ENCODE measurements around the gene CCNT2.
A peak's percentile ranks its signal among the peaks of the same experiment; 100 is the strongest.

CCNT2 gene

GRCh38 chr2:134982603-134983002, 64.0 kb downstream of the CCNT2 start:
- Histone ChIP-seq H4K12ac (ENCODE audit: low read depth, low read length) (no peak overlapping the region), H3K23ac (ENCODE audit: low read length) (no peak overlapping the region), H3K4ac (ENCODE audit: low read depth, low read length) (no peak overlapping the region), H3K27me3 (ENCODE audit: insufficient read depth, low read length) (no peaks in the 10 kb centered on the region), H2AFZ (ENCODE audit: insufficient read depth, low read length, poor library complexity) (no peak overlapping the region), H2BK5ac (ENCODE audit: low read depth, low read length, poor library complexity) (no peak overlapping the region), H3K4me2 (ENCODE audit: low read length) (no peak overlapping the region), H2BK120ac (ENCODE audit: insufficient read depth, low read length, poor library complexity) (no peak overlapping the region), H2AK5ac (ENCODE audit: low read length) (no peak overlapping the region), H2BK12ac (ENCODE audit: low read length) (no peak overlapping the region), H3K36me3 (ENCODE audit: control insufficient read depth in 1 of 2, insufficient read depth in 2 of 2, low read length in 2 of 2) (no peaks in the 10 kb centered on the region), H3K4me3 (ENCODE audit: low read depth, low read length) (no peak overlapping the region), H3K27ac (ENCODE audit: low read depth, low read length) (no peak overlapping the region), H3K9ac (ENCODE audit: low read length) (no peak overlapping the region), H3K18ac (ENCODE audit: low read length) (no peak overlapping the region), H3K79me2 (ENCODE audit: control insufficient read depth, insufficient read depth, low read length, poor library complexity) (no peaks in the 10 kb centered on the region), H3K4me1 (ENCODE audit: control insufficient read depth in 1 of 2, insufficient read depth in 2 of 2, low read length in 2 of 2) (no peaks in the 10 kb centered on the region), H3K79me1 (ENCODE audit: low read length) (no peaks in the 10 kb centered on the region), H4K91ac (ENCODE audit: low read depth, low read length) (no peak overlapping the region), H4K8ac (ENCODE audit: low read depth, low read length) (no peak overlapping the region), H3K9me3 (ENCODE audit: insufficient read depth, low read depth, low read length) (no peaks in the 10 kb centered on the region), H3K14ac (ENCODE audit: low read length) (no peak overlapping the region)
- no peak for DNase-seq
- no CpG with 5 or more reads among the region's 1 CpG for WGBS (ENCODE audit: extremely low coverage, insufficient coverage, insufficient read length)

- no peaks in the 10 kb centered on the region for H3K79me1 ChIP-seq (ENCODE audit: low read length)
- H3K4ac ChIP-seq (ENCODE audit: low read depth, low read length) = no peak overlapping the region
- H3K4me1 ChIP-seq (ENCODE audit: control insufficient read depth in 1 of 2, insufficient read depth in 2 of 2, low read length in 2 of 2) = no peaks in the 10 kb centered on the region
- no peak overlapping the region for H2BK5ac ChIP-seq (ENCODE audit: low read depth, low read length, poor library complexity)
- H3K27me3 ChIP-seq (ENCODE audit: insufficient read depth, low read length) = no peaks in the 10 kb centered on the region
- no peak overlapping the region for H4K91ac ChIP-seq (ENCODE audit: low read depth, low read length)
- no peaks in the 10 kb centered on the region for H3K79me2 ChIP-seq (ENCODE audit: control insufficient read depth, insufficient read depth, low read length, poor library complexity)
- H3K27ac ChIP-seq (ENCODE audit: low read depth, low read length) = no peak overlapping the region
- H2BK120ac ChIP-seq (ENCODE audit: insufficient read depth, low read length, poor library complexity) = no peak overlapping the region
- no peak overlapping the region for H3K9ac ChIP-seq (ENCODE audit: low read length)
- H3K23ac ChIP-seq (ENCODE audit: low read length) = no peak overlapping the region
- H3K4me3 ChIP-seq (ENCODE audit: low read depth, low read length) = no peak overlapping the region
- no peak overlapping the region for H3K14ac ChIP-seq (ENCODE audit: low read length)
- no peaks in the 10 kb centered on the region for H3K9me3 ChIP-seq (ENCODE audit: insufficient read depth, low read depth, low read length)
- H4K8ac ChIP-seq (ENCODE audit: low read depth, low read length) = no peak overlapping the region
- no peaks in the 10 kb centered on the region for H3K36me3 ChIP-seq (ENCODE audit: control insufficient read depth in 1 of 2, insufficient read depth in 2 of 2, low read length in 2 of 2)
- H2AFZ ChIP-seq (ENCODE audit: insufficient read depth, low read length, poor library complexity) = no peak overlapping the region
- H3K18ac ChIP-seq (ENCODE audit: low read length) = no peak overlapping the region
- no peak overlapping the region for H4K12ac ChIP-seq (ENCODE audit: low read depth, low read length)
- WGBS (ENCODE audit: extremely low coverage, insufficient coverage, insufficient read length) = no CpG with 5 or more reads among the region's 3 CpGs
- H2AK5ac ChIP-seq (ENCODE audit: low read length) = no peak overlapping the region
- DNase-seq = no peak
- H3K4me2 ChIP-seq (ENCODE audit: low read length) = no peak overlapping the region
- no peak overlapping the region for H2BK12ac ChIP-seq (ENCODE audit: low read length)
Observed at GRCh38 chr2:134985061-134985460, 66.4 kb downstream of the CCNT2 start.

GRCh38 chr2:134988994-134989605, 70.5 kb downstream of the CCNT2 start:
- Histone ChIP-seq H3K27ac (ENCODE audit: low read depth, low read length) (no peak overlapping the region), H2AK5ac (ENCODE audit: low read length) (no peak overlapping the region), H4K8ac (ENCODE audit: low read depth, low read length) (no peak overlapping the region), H3K36me3 (ENCODE audit: control insufficient read depth in 1 of 2, insufficient read depth in 2 of 2, low read length in 2 of 2) (no peaks in the 10 kb centered on the region), H3K9me3 (ENCODE audit: insufficient read depth, low read depth, low read length) (no peaks in the 10 kb centered on the region), H3K79me1 (ENCODE audit: low read length) (no peaks in the 10 kb centered on the region), H2BK5ac (ENCODE audit: low read depth, low read length, poor library complexity) (no peak overlapping the region), H3K23ac (ENCODE audit: low read length) (no peak overlapping the region), H2BK12ac (ENCODE audit: low read length) (no peak overlapping the region), H3K27me3 (ENCODE audit: insufficient read depth, low read length) (no peaks in the 10 kb centered on the region), H3K4me1 (ENCODE audit: control insufficient read depth in 1 of 2, insufficient read depth in 2 of 2, low read length in 2 of 2) (no peaks in the 10 kb centered on the region), H3K9ac (ENCODE audit: low read length) (no peak overlapping the region), H3K4me2 (ENCODE audit: low read length) (no peak overlapping the region), H4K12ac (ENCODE audit: low read depth, low read length) (no peak overlapping the region), H3K4ac (ENCODE audit: low read depth, low read length) (no peak overlapping the region), H3K14ac (ENCODE audit: low read length) (no peak overlapping the region), H3K18ac (ENCODE audit: low read length) (no peak overlapping the region), H3K4me3 (ENCODE audit: low read depth, low read length) (no peak overlapping the region), H2BK120ac (ENCODE audit: insufficient read depth, low read length, poor library complexity) (no peak overlapping the region), H3K79me2 (ENCODE audit: control insufficient read depth, insufficient read depth, low read length, poor library complexity) (no peaks in the 10 kb centered on the region), H4K91ac (ENCODE audit: low read depth, low read length) (no peak overlapping the region), H2AFZ (ENCODE audit: insufficient read depth, low read length, poor library complexity) (no peak overlapping the region)
- DNase-seq = peak in 1 of 2 donors; percentile 57
- WGBS (ENCODE audit: extremely low coverage, insufficient coverage, insufficient read length) = no CpG with 5 or more reads among the region's 3 CpGs

- H4K91ac ChIP-seq (ENCODE audit: low read depth, low read length) = no peak overlapping the region
- no peaks in the 10 kb centered on the region for H3K4me1 ChIP-seq (ENCODE audit: control insufficient read depth in 1 of 2, insufficient read depth in 2 of 2, low read length in 2 of 2)
- no peak overlapping the region for H2BK5ac ChIP-seq (ENCODE audit: low read depth, low read length, poor library complexity)
- H3K18ac ChIP-seq (ENCODE audit: low read length) = no peak overlapping the region
- no peaks in the 10 kb centered on the region for H3K79me2 ChIP-seq (ENCODE audit: control insufficient read depth, insufficient read depth, low read length, poor library complexity)
- H2BK120ac ChIP-seq (ENCODE audit: insufficient read depth, low read length, poor library complexity) = no peak overlapping the region
- H3K23ac ChIP-seq (ENCODE audit: low read length) = no peak overlapping the region
- no peak overlapping the region for H3K4me2 ChIP-seq (ENCODE audit: low read length)
- WGBS (ENCODE audit: extremely low coverage, insufficient coverage, insufficient read length) = no CpG with 5 or more reads among the region's 2 CpGs
- no peak overlapping the region for H3K4me3 ChIP-seq (ENCODE audit: low read depth, low read length)
- no peaks in the 10 kb centered on the region for H3K36me3 ChIP-seq (ENCODE audit: control insufficient read depth in 1 of 2, insufficient read depth in 2 of 2, low read length in 2 of 2)
- H3K27ac ChIP-seq (ENCODE audit: low read depth, low read length) = no peak overlapping the region
- H2AFZ ChIP-seq (ENCODE audit: insufficient read depth, low read length, poor library complexity) = no peak overlapping the region
- no peaks in the 10 kb centered on the region for H3K27me3 ChIP-seq (ENCODE audit: insufficient read depth, low read length)
- no peak overlapping the region for H4K12ac ChIP-seq (ENCODE audit: low read depth, low read length)
- no peaks in the 10 kb centered on the region for H3K79me1 ChIP-seq (ENCODE audit: low read length)
- H2BK12ac ChIP-seq (ENCODE audit: low read length) = no peak overlapping the region
- no peaks in the 10 kb centered on the region for H3K9me3 ChIP-seq (ENCODE audit: insufficient read depth, low read depth, low read length)
- no peak overlapping the region for H4K8ac ChIP-seq (ENCODE audit: low read depth, low read length)
- H2AK5ac ChIP-seq (ENCODE audit: low read length) = no peak overlapping the region
- no peak for DNase-seq
- H3K4ac ChIP-seq (ENCODE audit: low read depth, low read length) = no peak overlapping the region
- no peak overlapping the region for H3K9ac ChIP-seq (ENCODE audit: low read length)
- no peak overlapping the region for H3K14ac ChIP-seq (ENCODE audit: low read length)
Observed at GRCh38 chr2:134999521-134999920, 80.9 kb downstream of the CCNT2 start.

Data from trophoblast cell (in vitro differentiated cells and primary cell).